Heart left ventricle (tissue), 13 donors: ENCODE data around the gene RNF150.

Experiments used
- CTCF ChIP-seq, 12 donors: fragments of 200-600 bp; sonication (generic) in 4 of 12; IDR thresholded peaks; one replicate each; pipeline versions ENCODE4 v1.5.0 to v1.8.0; 2018 to 2022; ENCODE audit warnings: antibody characterized with exemption in 12 of 12, mild to moderate bottlenecking in 5 of 12
- POLR2A ChIP-seq, 2 donors: fragments of 450-650 bp; IDR thresholded peaks; one replicate each; pipeline ENCODE4 v1.6.1; 2017; ENCODE audit warnings: antibody characterized with exemption in 2 of 2, mild to moderate bottlenecking in 2 of 2, moderate library complexity in 2 of 2
- donor health status: ischemic (EF 13 %, LVEDD 7.1; RV severe dilation, severe dysfunction).
- donor health status: DM: no; HTN: yes; CAD: no.
- donor health status: DM: no; HTN: no; CAD: no.
- donor health status: ischemic (EF 25% LVEDD 6.9; RV normal size, moderate dysfunction).
- donor health status: ischemic (EF 25% LVEDD 5.7; RV mildly dilated, moderate dysfunction).
- donor health status: ischemic (EF 35%, LVEDD 5.7; RV mildly dilated, moderate dysfunction).
- donor health status: nonischemic (EF 11% LVEDD 7.7; RV severe dilation, severe dysfunction).
- donor health status: DM: yes; HTN: yes; CAD: no.
- donor health status: PGD.
- donor health status: ischemic (EF 29% LVEDD 5.4; RV normal size, mild dysfunction).
- donor health status: nonischemic (EF 23%, LVEDD 6.1; RV moderate dilation, normal function).

GRCh38 chr4:140925417-140925816 lies 207.9 kb downstream of the RNF150 start:
- TF ChIP-seq CTCF (IDR thresholded peaks at IDR 0.05): no peak
- no peak for TF ChIP-seq POLR2A (IDR thresholded peaks at IDR 0.05)
